Activated CD4-positive, alpha-beta T cell treated with anti-CD3 and anti-CD28 coated beads, Interleukin-10, Interleukin-2, amounts not matched to agents 100 ng/mL and 50 ng/mL, durations not matched to agents 16 hours and 8 hours (primary cell): ENCODE measurements around the gene NR6A1.
"Not testable (repeated sequence)": the region's sequence is repeated elsewhere in the genome, so short reads cannot be mapped to it uniquely, and the experiment has no call there.

ENCODE experiments used
- DNase-seq: peaks from one replicate; pipeline ENCODE4 v3.0.0-alpha.2; 2020

NR6A1 gene

GRCh38 chr9:124639637-124640036 lies 131.5 kb downstream of the NR6A1 start:
- DNase-seq: no peak

- no peak for DNase-seq
Measured at GRCh38 chr9:124635285-124635684, 135.8 kb downstream of the NR6A1 start.

- DNase-seq: no peak
Measured at GRCh38 chr9:124632077-124632621, 139.0 kb downstream of the NR6A1 start.

DNA sequence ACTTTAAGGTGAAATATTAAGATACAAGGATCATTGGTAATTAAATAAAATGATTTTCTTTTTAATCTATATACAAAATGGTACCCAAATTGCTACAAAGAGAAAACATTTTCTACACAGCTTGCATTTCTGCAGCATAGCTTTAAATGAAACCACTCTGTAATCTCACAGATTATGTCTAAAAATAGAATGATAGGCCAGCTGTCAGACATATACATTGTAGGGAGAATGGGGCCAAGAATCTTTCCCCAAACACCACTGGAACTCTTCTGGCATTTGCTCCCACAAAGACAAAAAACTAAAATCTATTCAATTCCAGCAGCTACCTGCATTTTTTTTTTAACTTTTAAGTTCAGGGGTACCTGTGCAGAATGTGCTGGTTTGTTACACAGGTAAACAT lies 139.8 kb downstream of the NR6A1 start:
- DNase-seq: no peak

- DNase-seq: no peak
Measured at GRCh38 chr9:124629600-124629999, 141.5 kb downstream of the NR6A1 start.

GRCh38 chr9:124628741-124629140 lies 142.4 kb downstream of the NR6A1 start:
- DNase-seq: no peak

DNA sequence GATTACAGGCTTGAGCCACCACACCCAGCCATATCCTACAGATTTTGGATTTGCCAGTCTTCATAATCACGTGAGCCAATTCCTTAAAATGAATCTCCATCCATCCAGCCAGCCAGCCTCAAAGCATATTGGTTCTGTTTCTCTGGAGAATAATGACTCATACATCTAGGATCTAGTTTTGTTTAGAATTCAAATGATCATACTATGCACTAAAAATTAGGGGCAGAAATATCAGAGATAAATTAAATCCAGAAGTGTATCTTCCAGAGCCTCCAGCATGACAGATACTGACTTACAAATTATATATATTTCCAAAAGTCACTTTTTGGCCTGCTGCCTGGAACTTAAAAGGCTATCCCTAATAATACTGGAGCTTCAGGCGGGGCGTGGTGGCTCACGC lies 144.8 kb downstream of the NR6A1 start:
- no peak for DNase-seq

GRCh38 chr9:124625087-124625486 lies 146.0 kb downstream of the NR6A1 start:
- peak; percentile 16 for DNase-seq

DNA sequence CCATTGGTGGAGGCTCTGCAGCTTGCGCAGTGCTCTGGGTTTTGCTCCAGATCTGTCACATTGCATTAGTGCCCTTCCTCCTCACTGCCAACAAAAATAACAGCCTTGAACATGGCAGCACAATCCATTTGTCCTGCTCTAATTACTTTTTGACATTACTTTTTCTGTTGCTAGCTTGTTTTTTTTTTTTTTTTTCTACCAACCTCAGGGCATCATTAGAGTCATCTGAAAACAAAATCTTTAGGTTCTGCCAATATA lies 146.4 kb downstream of the NR6A1 start:
- no peak for DNase-seq

- no peak for DNase-seq
Measured at GRCh38 chr9:124623966-124624734, 147.0 kb downstream of the NR6A1 start.

GRCh38 chr9:124622882-124623281 lies 148.2 kb downstream of the NR6A1 start:
- DNase-seq: no peak

DNA sequence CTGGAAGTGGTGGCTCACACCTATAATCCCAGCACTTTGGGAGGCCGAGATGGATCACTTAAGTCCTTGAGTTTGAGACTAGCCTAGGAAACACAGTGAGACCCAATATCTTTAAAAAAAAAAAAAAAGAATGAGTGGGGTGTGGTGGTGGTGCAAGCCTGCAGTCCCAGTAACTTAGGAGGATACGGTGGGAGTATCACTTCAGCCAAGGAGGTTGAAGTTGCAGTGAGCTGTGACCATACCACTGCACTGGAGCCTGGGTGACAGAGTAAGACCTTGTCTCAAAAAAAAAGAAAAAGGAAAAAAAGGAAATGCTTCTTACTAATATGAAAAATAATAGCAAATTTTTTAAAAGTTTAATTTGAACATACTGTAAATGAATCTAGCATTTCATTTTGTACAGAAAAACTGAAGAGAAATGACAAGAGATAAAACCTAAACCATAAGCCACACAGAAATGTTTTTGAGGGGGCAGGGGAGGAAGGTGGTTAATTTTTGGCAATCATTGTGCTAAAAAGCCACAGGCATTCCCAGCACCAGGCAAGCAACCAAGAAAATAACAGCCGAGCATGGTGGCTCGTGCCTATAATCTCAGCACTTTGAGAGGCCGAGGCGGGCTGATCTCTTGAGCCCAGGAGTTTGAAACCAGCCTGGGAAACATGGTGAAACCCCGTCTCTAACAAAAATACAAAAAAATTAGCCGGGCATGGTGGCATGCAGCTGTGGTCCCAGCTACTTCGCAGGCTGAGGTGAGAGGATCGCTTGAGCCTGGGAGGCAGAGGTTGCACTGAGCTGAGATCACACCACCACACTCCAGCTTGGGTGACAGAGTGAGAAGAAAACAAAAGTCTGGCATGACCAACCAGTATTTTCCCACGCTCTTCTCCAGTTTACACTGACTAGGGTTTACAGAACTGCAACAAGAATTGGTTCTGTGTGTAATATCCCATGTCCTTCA lies 149.5 kb downstream of the NR6A1 start:
- no peak for DNase-seq

- no peak for DNase-seq
Measured at GRCh38 chr9:124618476-124618875, 152.6 kb downstream of the NR6A1 start.

DNA sequence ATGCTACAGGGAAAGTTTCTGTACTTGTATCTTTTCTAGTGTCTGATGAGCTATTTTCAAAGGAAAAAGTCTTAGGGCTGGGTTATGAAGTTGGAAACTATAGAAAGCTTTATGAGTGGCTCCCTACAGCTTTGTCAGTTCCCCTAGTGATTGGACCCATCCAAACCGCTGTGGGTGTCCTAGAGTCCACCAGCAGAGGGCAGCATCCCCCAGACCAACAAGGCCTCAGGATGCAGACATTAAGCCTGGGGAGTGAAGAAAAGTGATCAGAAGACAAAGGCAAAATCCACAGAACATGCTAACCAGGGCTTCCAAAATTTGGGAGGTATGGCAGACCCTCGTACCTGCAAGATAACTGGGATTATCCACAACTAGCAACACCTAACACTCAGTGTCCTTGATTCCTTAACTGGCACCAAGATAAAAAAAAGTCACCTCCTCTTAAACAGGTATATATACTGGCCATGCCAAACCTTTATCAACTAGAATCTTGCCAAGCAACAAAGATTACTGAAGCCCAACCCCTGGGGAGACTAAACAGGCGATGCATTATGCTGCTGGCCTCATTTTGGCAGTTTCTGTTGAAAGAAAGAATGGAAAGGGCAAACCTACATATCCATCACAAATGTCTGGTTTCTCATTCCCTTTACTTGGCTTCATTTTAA lies 153.5 kb downstream of the NR6A1 start:
- DNase-seq: peak; percentile 75

DNA sequence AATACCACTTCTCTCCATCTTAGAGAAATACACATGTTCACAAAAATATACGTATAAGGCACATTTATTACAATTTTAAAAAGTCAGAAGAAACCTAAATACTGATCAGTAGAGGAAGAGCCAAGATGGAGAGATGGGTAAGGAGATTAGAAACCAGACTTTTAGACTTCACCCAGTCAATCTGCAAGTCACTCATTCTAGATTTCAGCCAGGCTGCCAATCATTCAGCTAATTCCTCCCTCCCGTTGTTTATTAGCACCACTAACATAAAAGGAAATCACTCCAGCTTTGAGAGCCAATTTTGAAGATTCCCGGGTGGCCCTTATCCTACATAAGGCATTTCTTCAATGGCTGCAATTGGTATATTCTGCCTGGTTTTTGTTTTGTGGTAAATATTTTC lies 154.2 kb downstream of the NR6A1 start:
- DNase-seq: no peak

DNA sequence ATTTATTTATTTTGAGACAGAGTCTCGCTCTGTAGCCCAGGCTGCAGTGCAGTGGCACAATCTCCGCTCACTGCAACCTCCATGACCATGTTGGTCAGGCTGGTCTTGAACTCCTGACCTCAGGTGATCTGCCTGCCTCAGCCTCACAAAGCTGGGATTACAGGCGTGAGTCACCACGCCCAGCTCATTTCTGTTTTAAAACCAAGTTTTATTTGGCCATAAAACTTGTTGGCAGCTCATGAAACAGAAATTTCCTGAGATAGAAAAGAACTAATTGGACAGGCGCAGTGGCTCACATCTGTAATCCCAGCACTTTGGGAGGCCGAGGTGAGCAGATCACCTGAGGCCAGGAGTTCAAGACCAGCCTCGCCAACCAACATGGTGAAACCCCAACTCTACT lies 155.3 kb downstream of the NR6A1 start:
- DNase-seq: not testable (repeated sequence)

- DNase-seq: no peak
Measured at GRCh38 chr9:124615100-124615742, 155.9 kb downstream of the NR6A1 start.

GRCh38 chr9:124613849-124614248 lies 157.3 kb downstream of the NR6A1 start:
- DNase-seq: no peak

- DNase-seq: no peak
Measured at GRCh38 chr9:124611106-124611505, 160.0 kb downstream of the NR6A1 start.

DNA sequence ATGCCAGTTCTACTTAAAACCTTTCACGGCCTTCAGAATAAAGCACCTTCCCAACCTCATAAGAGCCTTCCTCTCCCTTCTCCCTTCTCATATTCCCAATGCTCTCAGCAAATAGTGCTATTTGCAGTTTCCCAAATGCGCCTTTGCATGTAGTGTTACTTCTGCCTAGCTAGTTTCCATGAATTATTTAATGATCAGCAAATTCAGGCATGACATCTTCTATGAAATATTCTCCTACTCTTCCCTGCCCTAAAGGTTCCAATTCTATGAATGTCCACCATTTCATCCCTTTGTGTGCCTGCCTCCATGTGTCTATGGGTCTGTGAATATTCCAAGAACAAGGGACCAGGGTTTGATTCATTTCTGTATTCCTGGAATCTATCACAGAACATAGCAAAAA lies 165.1 kb downstream of the NR6A1 start:
- no peak for DNase-seq

DNA sequence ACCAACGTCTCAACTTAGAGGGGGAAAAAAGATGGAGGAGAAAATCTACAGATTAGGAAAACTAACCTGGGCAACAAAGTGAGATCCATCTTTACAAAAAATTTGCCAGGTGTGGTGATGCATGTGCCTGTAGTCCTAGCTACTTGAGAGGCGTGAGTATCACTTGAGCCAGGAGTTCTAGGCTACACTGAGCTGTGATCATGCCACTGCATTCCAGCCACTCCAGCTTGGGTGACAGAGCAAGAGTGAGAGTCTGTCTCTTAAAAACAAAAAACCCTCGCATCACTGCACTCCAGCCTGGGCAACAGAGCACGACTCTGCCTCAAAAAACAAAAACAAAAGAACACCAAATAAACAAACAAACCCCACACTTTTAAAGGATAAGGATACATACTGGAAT lies 165.9 kb downstream of the NR6A1 start:
- no peak for DNase-seq

- DNase-seq: no peak
Measured at GRCh38 chr9:124602632-124603031, 168.5 kb downstream of the NR6A1 start.

- no peak for DNase-seq
Measured at GRCh38 chr9:124602204-124602603, 168.9 kb downstream of the NR6A1 start.
